Measurements from ENCODE around the gene CDC16.

The CDC16 gene

GRCh38 chr13:114283576-114283975, 48.9 kb downstream of the CDC16 start:
- H3K79me2 ChIP-seq: no peaks in the 10 kb centered on the region
- TF ChIP-seq CTCF (IDR thresholded peaks at IDR 0.05): no peak
- no peak overlapping the region for H3K4me2 ChIP-seq (ENCODE audit: low read length)
- no peaks in the 10 kb centered on the region for H3K9me3 ChIP-seq (ENCODE audit: control insufficient read depth, low read length)
- H3K4me1 ChIP-seq: peaks cover 3% of the 10 kb centered on the region
- H2AFZ ChIP-seq: no peak overlapping the region
- H3K9ac ChIP-seq: no peak overlapping the region
- H3K27ac ChIP-seq: no peak overlapping the region
- no peaks in the 10 kb centered on the region for H3K36me3 ChIP-seq (ENCODE audit: control insufficient read depth, insufficient read depth, low read length)
- H3K27me3 ChIP-seq (ENCODE audit: control insufficient read depth, insufficient read depth, low read length): no peaks in the 10 kb centered on the region
- H3K4me3 ChIP-seq (ENCODE audit: low read depth, low read length): no peak overlapping the region

GRCh38 chr13:114284680-114285079, 50.0 kb downstream of the CDC16 start:
- Histone ChIP-seq H3K9me3 (ENCODE audit: control insufficient read depth, low read length) (no peaks in the 10 kb centered on the region), H2AFZ (no peak overlapping the region), H3K4me2 (ENCODE audit: low read length) (no peak overlapping the region), H3K9ac (no peak overlapping the region), H3K4me3 (ENCODE audit: low read depth, low read length) (no peak overlapping the region), H3K79me2 (no peaks in the 10 kb centered on the region), H3K27ac (no peak overlapping the region), H3K36me3 (ENCODE audit: control insufficient read depth, insufficient read depth, low read length) (no peaks in the 10 kb centered on the region), H3K27me3 (ENCODE audit: control insufficient read depth, insufficient read depth, low read length) (no peaks in the 10 kb centered on the region), H3K4me1 (peaks cover 3% of the 10 kb centered on the region)
- no peak for TF ChIP-seq CTCF (IDR thresholded peaks at IDR 0.05)

- Histone ChIP-seq H3K4me3 (ENCODE audit: low read depth, low read length) (no peak overlapping the region), H3K27me3 (ENCODE audit: control insufficient read depth, insufficient read depth, low read length) (no peaks in the 10 kb centered on the region), H3K4me2 (ENCODE audit: low read length) (no peak overlapping the region), H3K9ac (no peak overlapping the region), H3K4me1 (no peaks in the 10 kb centered on the region), H3K27ac (no peak overlapping the region), H2AFZ (no peak overlapping the region), H3K79me2 (no peaks in the 10 kb centered on the region), H3K9me3 (ENCODE audit: control insufficient read depth, low read length) (no peaks in the 10 kb centered on the region), H3K36me3 (ENCODE audit: control insufficient read depth, insufficient read depth, low read length) (no peaks in the 10 kb centered on the region)
- no peak for TF ChIP-seq CTCF (IDR thresholded peaks at IDR 0.05)
Observed at GRCh38 chr13:114285166-114285808, 50.6 kb downstream of the CDC16 start.

GRCh38 chr13:114286808-114287207, 52.1 kb downstream of the CDC16 start:
- H3K4me2 ChIP-seq (ENCODE audit: low read length): no peak overlapping the region
- no peaks in the 10 kb centered on the region for H3K9me3 ChIP-seq (ENCODE audit: control insufficient read depth, low read length)
- no peak overlapping the region for H3K4me3 ChIP-seq (ENCODE audit: low read depth, low read length)
- H2AFZ ChIP-seq: no peak overlapping the region
- no peaks in the 10 kb centered on the region for H3K4me1 ChIP-seq
- H3K27me3 ChIP-seq (ENCODE audit: control insufficient read depth, insufficient read depth, low read length): no peaks in the 10 kb centered on the region
- no peak for TF ChIP-seq CTCF (IDR thresholded peaks at IDR 0.05)
- no peaks in the 10 kb centered on the region for H3K36me3 ChIP-seq (ENCODE audit: control insufficient read depth, insufficient read depth, low read length)
- H3K79me2 ChIP-seq: no peaks in the 10 kb centered on the region
- H3K9ac ChIP-seq: no peak overlapping the region
- H3K27ac ChIP-seq: no peak overlapping the region

- H3K9me3 ChIP-seq (ENCODE audit: control insufficient read depth, low read length): no peaks in the 10 kb centered on the region
- H3K36me3 ChIP-seq (ENCODE audit: control insufficient read depth, insufficient read depth, low read length): no peaks in the 10 kb centered on the region
- no peak overlapping the region for H3K4me3 ChIP-seq (ENCODE audit: low read depth, low read length)
- H3K27me3 ChIP-seq (ENCODE audit: control insufficient read depth, insufficient read depth, low read length): no peaks in the 10 kb centered on the region
- H2AFZ ChIP-seq: no peak overlapping the region
- H3K4me2 ChIP-seq (ENCODE audit: low read length): no peak overlapping the region
- TF ChIP-seq CTCF (IDR thresholded peaks at IDR 0.05): no peak
- H3K27ac ChIP-seq: no peak overlapping the region
- no peaks in the 10 kb centered on the region for H3K4me1 ChIP-seq
- no peaks in the 10 kb centered on the region for H3K79me2 ChIP-seq
- no peak overlapping the region for H3K9ac ChIP-seq
Observed at GRCh38 chr13:114288157-114288591, 53.5 kb downstream of the CDC16 start.

Measured in parathyroid adenoma (tissue), 2 donors.